Measurements from ENCODE around the gene ANXA4. TPM values are rescaled to one million over a fixed set of nuclear protein-coding genes. Genes with fewer than 3 reads are reported as not detected.
"Not testable (repeated sequence)": the region's sequence is repeated elsewhere in the genome, so short reads cannot be mapped to it uniquely, and the experiment has no call there.

The ANXA4 gene
- total and polyA plus RNA-seq, 7 donors = 33.3 to 183 (median 55.8) TPM

- TF ChIP-seq POLR2A (IDR thresholded peaks at IDR 0.05) (no peak), POLR2AphosphoS5 (IDR thresholded peaks at IDR 0.05) (peak in 2 of 4 donors; percentile 20 to 40)
- intact Hi-C loops (cut with DNase I) = no loop called here
- Histone ChIP-seq H3K27ac (peak overlapping the region; percentile 32 to 59 (median 43)), H3K4me1 (peaks cover 0 to 22% (median 15%) of the 10 kb centered on the region in 4 donors), H3K9me3 (no peaks in the 10 kb centered on the region), H3K27me3 (no peaks in the 10 kb centered on the region), H3K36me3 (no peaks in the 10 kb centered on the region), H3K4me3 (no peak overlapping the region)
- 81 to 84% methylated on average over 14 of the region's 14 CpGs for WGBS, 2 donors
- DNase-seq = no peak
Measured at GRCh38 chr2:69762513-69763494, 20.9 kb downstream of the ANXA4 start.

GRCh38 chr2:69763831-69764230 lies 21.9 kb downstream of the ANXA4 start:
- H3K9me3 ChIP-seq; H3K27ac ChIP-seq; H3K4me3 ChIP-seq; DNase-seq; H3K27me3 ChIP-seq; H3K36me3 ChIP-seq; intact Hi-C loops (cut with DNase I): not testable (repeated sequence)
- WGBS, 2 donors = 74 to 89% methylated on average over 7 of the region's 7 CpGs
- peaks cover 0 to 22% (median 15%) of the 10 kb centered on the region in 4 donors for H3K4me1 ChIP-seq

GRCh38 chr2:69764286-69765095 lies 22.6 kb downstream of the ANXA4 start:
- Histone ChIP-seq H3K4me3 (no peak overlapping the region), H3K27me3 (no peaks in the 10 kb centered on the region), H3K9me3 (no peaks in the 10 kb centered on the region), H3K27ac (no peak overlapping the region), H3K36me3 (no peaks in the 10 kb centered on the region), H3K4me1 (peaks cover 0 to 22% (median 17%) of the 10 kb centered on the region in 4 donors)
- 32 to 53% methylated on average over 5 of the region's 5 CpGs for WGBS, 2 donors
- TF ChIP-seq CTCF (IDR thresholded peaks at IDR 0.05) = no peak
- no peak for TF ChIP-seq POLR2AphosphoS5 (IDR thresholded peaks at IDR 0.05)
- no peak for TF ChIP-seq EP300 (IDR thresholded peaks at IDR 0.05)
- TF ChIP-seq POLR2A (IDR thresholded peaks at IDR 0.05) = no peak
- no peak for DNase-seq
- intact Hi-C loops (cut with DNase I) = no loop called here

- no peak for DNase-seq
- 53 to 70% methylated on average over 2 of the region's 2 CpGs for WGBS, 2 donors
- H3K4me3 ChIP-seq = no peak overlapping the region
- no peaks in the 10 kb centered on the region for H3K36me3 ChIP-seq
- no peak for TF ChIP-seq EP300 (IDR thresholded peaks at IDR 0.05)
- TF ChIP-seq POLR2AphosphoS5 (IDR thresholded peaks at IDR 0.05) = no peak
- no peak for TF ChIP-seq POLR2A (IDR thresholded peaks at IDR 0.05)
- no peak for TF ChIP-seq CTCF (IDR thresholded peaks at IDR 0.05)
- intact Hi-C loops (cut with DNase I) = no loop called here
- H3K27ac ChIP-seq = no peak overlapping the region
- no peaks in the 10 kb centered on the region for H3K27me3 ChIP-seq
- peaks cover 0 to 27% (median 22%) of the 10 kb centered on the region in 4 donors for H3K4me1 ChIP-seq
- no peaks in the 10 kb centered on the region for H3K9me3 ChIP-seq
Measured at GRCh38 chr2:69765096-69765380, 23.1 kb downstream of the ANXA4 start.

- H3K27me3 ChIP-seq = no peaks in the 10 kb centered on the region
- no peak for DNase-seq
- WGBS, 2 donors = 72% methylated on average over 3 of the region's 3 CpGs
- no peaks in the 10 kb centered on the region for H3K36me3 ChIP-seq
- H3K9me3 ChIP-seq = no peaks in the 10 kb centered on the region
- H3K27ac ChIP-seq = no peak overlapping the region
- intact Hi-C loops (cut with DNase I) = no loop called here
- no peak for TF ChIP-seq POLR2AphosphoS5 (IDR thresholded peaks at IDR 0.05)
- H3K4me1 ChIP-seq = peaks cover 0 to 32% (median 29%) of the 10 kb centered on the region in 4 donors
- no peak overlapping the region for H3K4me3 ChIP-seq
Measured at GRCh38 chr2:69766014-69766413, 24.1 kb downstream of the ANXA4 start.

GRCh38 chr2:69767034-69767433 lies 25.1 kb downstream of the ANXA4 start:
- H3K27me3 ChIP-seq = no peaks in the 10 kb centered on the region
- H3K9me3 ChIP-seq = no peaks in the 10 kb centered on the region
- no peak for TF ChIP-seq POLR2A (IDR thresholded peaks at IDR 0.05)
- TF ChIP-seq POLR2AphosphoS5 (IDR thresholded peaks at IDR 0.05) = no peak
- TF ChIP-seq CTCF (IDR thresholded peaks at IDR 0.05) = no peak
- TF ChIP-seq EP300 (IDR thresholded peaks at IDR 0.05) = no peak
- DNase-seq = no peak
- WGBS, 2 donors = 64 to 89% methylated on average over 3 of the region's 3 CpGs
- H3K36me3 ChIP-seq = no peaks in the 10 kb centered on the region
- peaks cover 0 to 32% (median 29%) of the 10 kb centered on the region in 4 donors for H3K4me1 ChIP-seq
- no peak overlapping the region for H3K4me3 ChIP-seq
- peak overlapping the region in 1 of 4 donors; percentile 15 for H3K27ac ChIP-seq
- intact Hi-C loops (cut with DNase I) = no loop called here

Measured in sigmoid colon (tissue), 7 donors.